ENCODE data around the gene COPG2.
"Not testable (repeated sequence)": the region's sequence is repeated elsewhere in the genome, so short reads cannot be mapped to it uniquely, and the experiment has no call there.

The COPG2 gene

GRCh38 chr7:130611218-130611617 is 57.3 kb downstream of the COPG2 start:
- Histone ChIP-seq H3K4me3 (ENCODE audit: severe bottlenecking) (no peak overlapping the region), H3K27ac (ENCODE audit: poor library complexity, severe bottlenecking) (no peak overlapping the region), H3K4me1 (ENCODE audit: insufficient read depth, poor library complexity, severe bottlenecking) (no peaks in the 10 kb centered on the region), H3K36me3 (ENCODE audit: low read depth) (peaks cover 57% of the 10 kb centered on the region), H3K9me3 (ENCODE audit: severe bottlenecking) (no peaks in the 10 kb centered on the region), H3K27me3 (ENCODE audit: insufficient read depth, poor library complexity, severe bottlenecking) (no peaks in the 10 kb centered on the region)
- TF ChIP-seq CTCF (IDR thresholded peaks at IDR 0.05; ENCODE audit: poor library complexity, severe bottlenecking) = no peak
- no peak for ATAC-seq (ENCODE audit: low read depth)
- no peak for DNase-seq (ENCODE audit: low spot score)

GRCh38 chr7:130607066-130607465 is 61.5 kb downstream of the COPG2 start:
- ATAC-seq (ENCODE audit: low read depth); H3K4me1 ChIP-seq (ENCODE audit: insufficient read depth, poor library complexity, severe bottlenecking); H3K27ac ChIP-seq (ENCODE audit: poor library complexity, severe bottlenecking); H3K9me3 ChIP-seq (ENCODE audit: severe bottlenecking); H3K4me3 ChIP-seq (ENCODE audit: severe bottlenecking); DNase-seq (ENCODE audit: low spot score); H3K27me3 ChIP-seq (ENCODE audit: insufficient read depth, poor library complexity, severe bottlenecking): not testable (repeated sequence)
- peaks cover 46% of the 10 kb centered on the region for H3K36me3 ChIP-seq (ENCODE audit: low read depth)

GRCh38 chr7:130606161-130606560 is 62.4 kb downstream of the COPG2 start:
- no peak for TF ChIP-seq CTCF (IDR thresholded peaks at IDR 0.05; ENCODE audit: poor library complexity, severe bottlenecking)
- Histone ChIP-seq H3K27me3 (ENCODE audit: insufficient read depth, poor library complexity, severe bottlenecking) (no peaks in the 10 kb centered on the region), H3K36me3 (ENCODE audit: low read depth) (peaks cover 37% of the 10 kb centered on the region), H3K27ac (ENCODE audit: poor library complexity, severe bottlenecking) (no peak overlapping the region), H3K4me1 (ENCODE audit: insufficient read depth, poor library complexity, severe bottlenecking) (no peaks in the 10 kb centered on the region), H3K4me3 (ENCODE audit: severe bottlenecking) (no peak overlapping the region), H3K9me3 (ENCODE audit: severe bottlenecking) (no peaks in the 10 kb centered on the region)
- DNase-seq (ENCODE audit: low spot score) (no peak), ATAC-seq (ENCODE audit: low read depth) (no peak)

- no peaks in the 10 kb centered on the region for H3K9me3 ChIP-seq (ENCODE audit: severe bottlenecking)
- no peak for TF ChIP-seq CTCF (IDR thresholded peaks at IDR 0.05; ENCODE audit: poor library complexity, severe bottlenecking)
- ATAC-seq (ENCODE audit: low read depth) (no peak), DNase-seq (ENCODE audit: low spot score) (no peak)
- H3K27ac ChIP-seq (ENCODE audit: poor library complexity, severe bottlenecking) = no peak overlapping the region
- no peaks in the 10 kb centered on the region for H3K4me1 ChIP-seq (ENCODE audit: insufficient read depth, poor library complexity, severe bottlenecking)
- no peaks in the 10 kb centered on the region for H3K27me3 ChIP-seq (ENCODE audit: insufficient read depth, poor library complexity, severe bottlenecking)
- H3K4me3 ChIP-seq (ENCODE audit: severe bottlenecking) = no peak overlapping the region
- H3K36me3 ChIP-seq (ENCODE audit: low read depth) = peaks cover under 1% of the 10 kb centered on the region; the same call in 1 of the 2 replicates
Observed at GRCh38 chr7:130598056-130598455, 70.5 kb downstream of the COPG2 start.

GRCh38 chr7:130595986-130596385 is 72.6 kb downstream of the COPG2 start:
- no peak overlapping the region for H3K27ac ChIP-seq (ENCODE audit: poor library complexity, severe bottlenecking)
- no peak overlapping the region for H3K4me3 ChIP-seq (ENCODE audit: severe bottlenecking)
- no peak for TF ChIP-seq CTCF (IDR thresholded peaks at IDR 0.05; ENCODE audit: poor library complexity, severe bottlenecking)
- ATAC-seq (ENCODE audit: low read depth) (no peak), DNase-seq (ENCODE audit: low spot score) (no peak)
- H3K9me3 ChIP-seq (ENCODE audit: severe bottlenecking) = no peaks in the 10 kb centered on the region
- no peaks in the 10 kb centered on the region for H3K4me1 ChIP-seq (ENCODE audit: insufficient read depth, poor library complexity, severe bottlenecking)
- no peaks in the 10 kb centered on the region for H3K27me3 ChIP-seq (ENCODE audit: insufficient read depth, poor library complexity, severe bottlenecking)
- H3K36me3 ChIP-seq (ENCODE audit: low read depth) = no peaks in the 10 kb centered on the region

Measured in RWPE2 (cell line).